ENCODE data around the gene HES4.
"Not testable (repeated sequence)": the region's sequence is repeated elsewhere in the genome, so short reads cannot be mapped to it uniquely, and the experiment has no call there.

Gene HES4

GRCh38 chr1:1024149-1024770 lies 24.4 kb upstream of the HES4 start:
- no peak for DNase-seq (ENCODE audit: low read depth, low spot score)
- no CpG with 5 or more reads among the region's 9 CpGs for WGBS (ENCODE audit: insufficient coverage, insufficient read length)
- Histone ChIP-seq H3K27ac (ENCODE audit: low read length) (no peak overlapping the region), H3K27me3 (ENCODE audit: control insufficient read depth, insufficient read depth, low read length) (no peaks in the 10 kb centered on the region), H3K36me3 (ENCODE audit: control insufficient read depth, insufficient read depth, low read length) (0 out of 2 replicates have a peak, but pooled peaks cover 7% of the 10 kb centered on the region), H3K4me1 (ENCODE audit: control insufficient read depth, insufficient read depth, low read length) (peaks cover 27% of the 10 kb centered on the region), H3K9me3 (ENCODE audit: control insufficient read depth, insufficient read depth, low read length) (no peaks in the 10 kb centered on the region), H3K4me3 (ENCODE audit: low read length) (no peak overlapping the region)

- no peaks in the 10 kb centered on the region for H3K9me3 ChIP-seq (ENCODE audit: control insufficient read depth, insufficient read depth, low read length)
- H3K4me1 ChIP-seq (ENCODE audit: control insufficient read depth, insufficient read depth, low read length): peaks cover 27% of the 10 kb centered on the region
- 0 out of 2 replicates have a peak, but pooled peaks cover 7% of the 10 kb centered on the region for H3K36me3 ChIP-seq (ENCODE audit: control insufficient read depth, insufficient read depth, low read length)
- H3K27me3 ChIP-seq (ENCODE audit: control insufficient read depth, insufficient read depth, low read length): no peaks in the 10 kb centered on the region
- no peak for DNase-seq (ENCODE audit: low read depth, low spot score)
- no peak overlapping the region for H3K4me3 ChIP-seq (ENCODE audit: low read length)
- WGBS (ENCODE audit: insufficient coverage, insufficient read length): no CpG with 5 or more reads among the region's 13 CpGs
- no peak overlapping the region for H3K27ac ChIP-seq (ENCODE audit: low read length)
Observed at GRCh38 chr1:1023700-1024099, 23.8 kb upstream of the HES4 start.

DNA sequence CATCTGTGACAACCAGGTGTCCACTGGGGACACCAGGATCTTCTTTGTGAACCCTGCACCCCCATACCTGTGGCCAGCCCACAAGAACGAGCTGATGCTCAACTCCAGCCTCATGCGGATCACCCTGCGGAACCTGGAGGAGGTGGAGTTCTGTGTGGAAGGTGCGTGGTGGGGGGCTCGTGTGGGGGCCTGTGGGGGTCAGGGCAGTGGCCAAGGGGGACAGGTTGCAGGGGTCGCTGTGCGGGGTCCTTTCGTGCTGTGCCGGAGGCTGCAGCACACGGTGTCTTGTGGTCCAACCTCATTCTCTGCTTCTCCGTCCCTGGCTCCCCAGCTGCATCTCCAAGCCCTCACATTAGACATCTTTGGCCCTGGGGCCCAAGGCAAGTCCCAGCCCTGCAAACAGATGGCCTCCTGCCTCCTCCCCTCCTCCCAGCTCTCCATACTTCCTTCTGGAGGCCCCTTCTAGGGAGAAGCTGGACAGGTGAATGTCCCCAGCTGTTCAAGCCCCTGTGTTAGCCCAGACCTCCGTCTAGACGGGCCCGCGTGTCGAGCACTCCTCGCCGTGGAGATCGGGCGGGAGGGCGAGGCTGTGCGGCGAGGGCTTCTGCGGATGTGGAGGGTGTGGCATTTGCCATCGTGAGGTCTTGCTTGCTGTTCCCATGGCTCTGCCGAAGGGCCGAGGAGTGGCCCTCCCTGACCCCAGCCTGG lies 22.6 kb upstream of the HES4 start:
- no peak overlapping the region for H3K27ac ChIP-seq (ENCODE audit: low read length)
- no peak overlapping the region for H3K4me3 ChIP-seq (ENCODE audit: low read length)
- H3K27me3 ChIP-seq (ENCODE audit: control insufficient read depth, insufficient read depth, low read length): no peaks in the 10 kb centered on the region
- H3K36me3 ChIP-seq (ENCODE audit: control insufficient read depth, insufficient read depth, low read length): 0 out of 2 replicates have a peak, but pooled peaks cover 2% of the 10 kb centered on the region
- peaks cover 27% of the 10 kb centered on the region for H3K4me1 ChIP-seq (ENCODE audit: control insufficient read depth, insufficient read depth, low read length)
- WGBS (ENCODE audit: insufficient coverage, insufficient read length): no CpG with 5 or more reads among the region's 27 CpGs
- DNase-seq (ENCODE audit: low read depth, low spot score): no peak
- H3K9me3 ChIP-seq (ENCODE audit: control insufficient read depth, insufficient read depth, low read length): no peaks in the 10 kb centered on the region

- no peak for DNase-seq (ENCODE audit: low read depth, low spot score)
- H3K27me3 ChIP-seq (ENCODE audit: control insufficient read depth, insufficient read depth, low read length): no peaks in the 10 kb centered on the region
- WGBS (ENCODE audit: insufficient coverage, insufficient read length): no CpG with 5 or more reads among the region's 10 CpGs
- no peak overlapping the region for H3K4me3 ChIP-seq (ENCODE audit: low read length)
- H3K27ac ChIP-seq (ENCODE audit: low read length): no peak overlapping the region
- no peaks in the 10 kb centered on the region for H3K9me3 ChIP-seq (ENCODE audit: control insufficient read depth, insufficient read depth, low read length)
- no peaks in the 10 kb centered on the region for H3K36me3 ChIP-seq (ENCODE audit: control insufficient read depth, insufficient read depth, low read length)
- peaks cover 27% of the 10 kb centered on the region for H3K4me1 ChIP-seq (ENCODE audit: control insufficient read depth, insufficient read depth, low read length)
Observed at GRCh38 chr1:1021920-1022259, 22.0 kb upstream of the HES4 start.

GRCh38 chr1:1021010-1021919 lies 21.4 kb upstream of the HES4 start:
- no peak for DNase-seq (ENCODE audit: low read depth, low spot score)
- Histone ChIP-seq H3K4me3 (ENCODE audit: low read length) (peak overlapping the region; percentile 92; the same call in 1 of the 2 replicates), H3K4me1 (ENCODE audit: control insufficient read depth, insufficient read depth, low read length) (peaks cover 27% of the 10 kb centered on the region), H3K9me3 (ENCODE audit: control insufficient read depth, insufficient read depth, low read length) (no peaks in the 10 kb centered on the region), H3K36me3 (ENCODE audit: control insufficient read depth, insufficient read depth, low read length) (no peaks in the 10 kb centered on the region), H3K27ac (ENCODE audit: low read length) (no peak overlapping the region), H3K27me3 (ENCODE audit: control insufficient read depth, insufficient read depth, low read length) (no peaks in the 10 kb centered on the region)
- no CpG with 5 or more reads among the region's 33 CpGs for WGBS (ENCODE audit: insufficient coverage, insufficient read length)

DNA sequence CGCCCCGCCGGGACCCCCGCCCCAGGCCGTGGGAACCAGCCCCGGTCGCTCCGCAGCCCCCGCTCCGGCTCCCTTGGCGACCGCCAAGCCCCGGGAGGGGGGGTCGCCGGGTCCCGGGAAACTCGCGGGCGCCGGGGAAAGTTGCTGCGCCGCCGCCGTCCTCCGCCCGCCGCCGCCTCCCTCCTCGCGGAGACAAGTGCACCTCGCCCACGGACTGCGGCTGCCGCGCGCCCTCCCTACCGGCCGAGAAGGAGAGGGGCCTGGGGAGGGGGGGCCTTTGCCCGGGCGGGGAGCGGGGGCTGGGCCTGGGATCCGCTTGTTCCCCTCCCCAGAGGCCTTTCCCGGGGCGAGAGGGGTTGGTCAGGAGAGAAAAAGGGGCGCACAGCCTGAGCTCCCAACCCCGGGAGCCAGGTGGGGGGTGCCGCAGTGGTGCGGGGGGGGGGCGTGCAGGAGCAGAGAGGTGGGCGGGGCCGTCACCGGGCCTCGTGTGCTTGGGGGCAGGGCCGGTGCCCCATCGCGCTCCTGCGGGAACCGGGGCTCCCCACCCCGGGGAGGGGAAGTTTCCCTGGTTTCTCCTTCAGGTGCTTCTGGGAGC lies 20.6 kb upstream of the HES4 start:
- peaks cover 27% of the 10 kb centered on the region for H3K4me1 ChIP-seq (ENCODE audit: control insufficient read depth, insufficient read depth, low read length)
- no peaks in the 10 kb centered on the region for H3K36me3 ChIP-seq (ENCODE audit: control insufficient read depth, insufficient read depth, low read length)
- no CpG with 5 or more reads among the region's 59 CpGs for WGBS (ENCODE audit: insufficient coverage, insufficient read length)
- H3K27ac ChIP-seq (ENCODE audit: low read length): no peak overlapping the region
- H3K4me3 ChIP-seq (ENCODE audit: low read length): peak overlapping the region; percentile 92
- H3K27me3 ChIP-seq (ENCODE audit: control insufficient read depth, insufficient read depth, low read length): no peaks in the 10 kb centered on the region
- no peaks in the 10 kb centered on the region for H3K9me3 ChIP-seq (ENCODE audit: control insufficient read depth, insufficient read depth, low read length)
- no peak for DNase-seq (ENCODE audit: low read depth, low spot score)

GRCh38 chr1:1020000-1020404 lies 20.1 kb upstream of the HES4 start, which contains the start of gene AGRN:
Gene AGRN, plus strand, starts transcription at chr1:1020120. Its CDS starts 53 bp downstream, at chr1:1020173.
- Histone ChIP-seq H3K9me3 (ENCODE audit: control insufficient read depth, insufficient read depth, low read length) (no peaks in the 10 kb centered on the region), H3K27me3 (ENCODE audit: control insufficient read depth, insufficient read depth, low read length) (no peaks in the 10 kb centered on the region), H3K36me3 (ENCODE audit: control insufficient read depth, insufficient read depth, low read length) (no peaks in the 10 kb centered on the region), H3K4me3 (ENCODE audit: low read length) (peak within 1 kb of the TSS; percentile 92), H3K4me1 (ENCODE audit: control insufficient read depth, insufficient read depth, low read length) (peaks cover 25% of the 10 kb centered on the region), H3K27ac (ENCODE audit: low read length) (no peak within 1 kb of the TSS)
- no peak for DNase-seq (ENCODE audit: low read depth, low spot score)
- WGBS (ENCODE audit: insufficient coverage, insufficient read length): no CpG with 5 or more reads among the region's 58 CpGs

- peaks cover 22% of the 10 kb centered on the region for H3K4me1 ChIP-seq (ENCODE audit: control insufficient read depth, insufficient read depth, low read length)
- no peaks in the 10 kb centered on the region for H3K9me3 ChIP-seq (ENCODE audit: control insufficient read depth, insufficient read depth, low read length)
- H3K27me3 ChIP-seq (ENCODE audit: control insufficient read depth, insufficient read depth, low read length): no peaks in the 10 kb centered on the region
- WGBS (ENCODE audit: insufficient coverage, insufficient read length): no CpG with 5 or more reads among the region's 91 CpGs
- no peaks in the 10 kb centered on the region for H3K36me3 ChIP-seq (ENCODE audit: control insufficient read depth, insufficient read depth, low read length)
- H3K27ac ChIP-seq (ENCODE audit: low read length): no peak overlapping the region
- H3K4me3 ChIP-seq (ENCODE audit: low read length): peak overlapping the region; percentile 38; the same call in 1 of the 2 replicates
- DNase-seq (ENCODE audit: low read depth, low spot score): no peak
Observed at GRCh38 chr1:1019122-1019999, 19.5 kb upstream of the HES4 start.

DNA sequence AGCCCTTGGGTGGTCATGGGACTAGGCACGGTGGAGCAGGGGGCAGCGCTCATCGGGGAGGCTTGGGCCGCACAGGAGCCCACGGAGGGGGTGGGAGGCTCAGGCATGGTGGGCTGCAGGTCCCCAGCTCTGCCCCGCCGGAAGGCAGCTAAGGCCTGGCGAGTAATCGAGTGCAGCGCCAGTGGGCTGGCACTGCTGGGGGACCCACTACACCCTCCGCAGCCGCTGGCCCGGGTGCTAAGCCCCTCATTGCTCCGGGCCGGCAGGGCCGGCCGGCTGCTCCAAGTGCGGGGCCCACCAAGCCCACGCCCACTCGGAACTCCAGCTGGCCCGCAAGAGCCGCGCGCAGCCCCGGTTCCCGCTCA lies 18.4 kb upstream of the HES4 start:
- peaks cover 13% of the 10 kb centered on the region for H3K4me1 ChIP-seq (ENCODE audit: control insufficient read depth, insufficient read depth, low read length)
- not testable (repeated sequence) for H3K27me3 ChIP-seq (ENCODE audit: control insufficient read depth, insufficient read depth, low read length); H3K27ac ChIP-seq (ENCODE audit: low read length); DNase-seq (ENCODE audit: low read depth, low spot score); H3K9me3 ChIP-seq (ENCODE audit: control insufficient read depth, insufficient read depth, low read length); H3K36me3 ChIP-seq (ENCODE audit: control insufficient read depth, insufficient read depth, low read length); H3K4me3 ChIP-seq (ENCODE audit: low read length)
- no CpG with 5 or more reads among the region's 26 CpGs for WGBS (ENCODE audit: insufficient coverage, insufficient read length)
